AG04450 (cell line): ENCODE data around the gene TRUB1. TPM values are rescaled to one million over a fixed set of nuclear protein-coding genes. Genes with fewer than 3 reads are reported as not detected.

Source experiments
- CTCF ChIA-PET: fragments of 300-600, 350-600 bp; formaldehyde crosslinking; extraction: SDS; loops from one replicate; lab custom pipeline; 2022; ENCODE audit warnings: antibody characterized with exemption, inconsistent platforms; lab: Charles Lee
- POLR2A ChIA-PET: fragments of 350-600 bp; formaldehyde crosslinking; extraction: SDS; loops from one replicate; lab custom pipeline; 2021; ENCODE audit warnings: antibody characterized with exemption, inconsistent platforms; lab: Yijun Ruan, JAX
- DNase-seq: peaks from one replicate; pipeline ENCODE4 v3.0.0-alpha.2; 2011; ENCODE audit warnings: low read depth, low spot score
- H3K27ac ChIP-seq: one replicate; pipeline ENCODE4 v1.5.1; 2012; ENCODE audit warnings: low read depth, low read length, control low read depth
- H3K27me3 ChIP-seq: one replicate; pipeline ENCODE4 v1.6.0; 2012; ENCODE audit warnings: low read length; ENCODE audit not compliant: control insufficient read depth, insufficient read depth
- H3K4me3 ChIP-seq: 2 replicates; pipeline ENCODE4 v1.5.1; 2011; ENCODE audit warnings: mild to moderate bottlenecking, low read depth, low read length, control low read depth
- H3K9me3 ChIP-seq: 2 replicates; pipeline ENCODE4 v1.5.1; 2012; ENCODE audit warnings: low read length; ENCODE audit not compliant: control insufficient read depth, insufficient read depth
- CTCF ChIP-seq: IDR thresholded peaks from 2 replicates; pipeline ENCODE4 v1.5.1; 2011; ENCODE audit warnings: low read depth, low read length, control low read depth, inconsistent platforms
- polyA plus RNA-seq: library from polyadenylated mRNA; depleted of rRNA; stranded (reverse); fragments of >200 nt; gene quantifications from 2 replicates; pipeline ENCODE4 v1.2.3, GENCODE V29; 2011

The TRUB1 gene
- polyA plus RNA-seq, 1 experiment = 21.0 TPM

GRCh38 chr10:114956466-114956865 lies 18.5 kb downstream of the TRUB1 start:
- CTCF ChIA-PET = interaction anchor here (0.9 to 2.0 kb wide), 2 partner anchors 79 to 135 kb away, joined by 3 to 6 read pairs; partner anchors contain the start of gene FHIP2A
- no peaks in the 10 kb centered on the region for H3K27me3 ChIP-seq
- TF ChIP-seq CTCF = no peak
- no peak overlapping the region for H3K4me3 ChIP-seq
- DNase-seq = no peak
- POLR2A ChIA-PET = no interaction called here
- H3K27ac ChIP-seq = no peak overlapping the region
- no peaks in the 10 kb centered on the region for H3K9me3 ChIP-seq

GRCh38 chr10:114957122-114957521 lies 19.1 kb downstream of the TRUB1 start:
- no peak for TF ChIP-seq CTCF
- Histone ChIP-seq H3K9me3 (no peaks in the 10 kb centered on the region), H3K27me3 (no peaks in the 10 kb centered on the region), H3K4me3 (no peak overlapping the region), H3K27ac (no peak overlapping the region)
- POLR2A ChIA-PET = no interaction called here
- CTCF ChIA-PET = interaction anchor here (0.9 to 2.0 kb wide), 3 partner anchors 9 to 135 kb away, joined by 3 to 6 read pairs (median 4); partner anchors contain the start of gene FHIP2A
- DNase-seq = no peak

GRCh38 chr10:114957673-114958072 lies 19.7 kb downstream of the TRUB1 start:
- POLR2A ChIA-PET = no interaction called here
- Histone ChIP-seq H3K9me3 (no peaks in the 10 kb centered on the region), H3K27me3 (no peaks in the 10 kb centered on the region), H3K27ac (no peak overlapping the region), H3K4me3 (no peak overlapping the region)
- DNase-seq = no peak
- no peak for TF ChIP-seq CTCF
- CTCF ChIA-PET = interaction anchor here (0.6 to 1.3 kb wide), 3 partner anchors 9 to 486 kb away, joined by 3 to 4 read pairs (median 3); no protein-coding TSS in a partner anchor

- ChIA-PET CTCF (no interaction called here), POLR2A (no interaction called here)
- H3K27ac ChIP-seq = no peak overlapping the region
- TF ChIP-seq CTCF = no peak
- no peak for DNase-seq
- no peak overlapping the region for H3K4me3 ChIP-seq
- H3K9me3 ChIP-seq = no peaks in the 10 kb centered on the region
- no peaks in the 10 kb centered on the region for H3K27me3 ChIP-seq
These were observed 24.4 kb downstream of the TRUB1 start for GRCh38 chr10:114962441-114962840.

- Histone ChIP-seq H3K27ac (no peak overlapping the region), H3K27me3 (no peaks in the 10 kb centered on the region), H3K9me3 (no peaks in the 10 kb centered on the region), H3K4me3 (no peak overlapping the region)
- no peak for DNase-seq
- TF ChIP-seq CTCF = no peak
- ChIA-PET CTCF (interaction anchor here (1.0 to 1.1 kb wide), 2 partner anchors 10 to 33 kb away, joined by 3 to 5 read pairs; no protein-coding TSS in a partner anchor), POLR2A (no interaction called here)
These were observed 25.9 kb downstream of the TRUB1 start for GRCh38 chr10:114963908-114964307.
